UCSD-AML1 (cell line): ENCODE data around the gene ZNRF3.
"Not testable (repeated sequence)": the region's sequence is repeated elsewhere in the genome, so short reads cannot be mapped to it uniquely, and the experiment has no call there.

Experiments
- DNase-seq: peaks from one replicate; lab custom pipeline; 2025; ENCODE audit not compliant: unreplicated experiment; lab: John Stamatoyannopoulos, UW

The ZNRF3 gene

DNA sequence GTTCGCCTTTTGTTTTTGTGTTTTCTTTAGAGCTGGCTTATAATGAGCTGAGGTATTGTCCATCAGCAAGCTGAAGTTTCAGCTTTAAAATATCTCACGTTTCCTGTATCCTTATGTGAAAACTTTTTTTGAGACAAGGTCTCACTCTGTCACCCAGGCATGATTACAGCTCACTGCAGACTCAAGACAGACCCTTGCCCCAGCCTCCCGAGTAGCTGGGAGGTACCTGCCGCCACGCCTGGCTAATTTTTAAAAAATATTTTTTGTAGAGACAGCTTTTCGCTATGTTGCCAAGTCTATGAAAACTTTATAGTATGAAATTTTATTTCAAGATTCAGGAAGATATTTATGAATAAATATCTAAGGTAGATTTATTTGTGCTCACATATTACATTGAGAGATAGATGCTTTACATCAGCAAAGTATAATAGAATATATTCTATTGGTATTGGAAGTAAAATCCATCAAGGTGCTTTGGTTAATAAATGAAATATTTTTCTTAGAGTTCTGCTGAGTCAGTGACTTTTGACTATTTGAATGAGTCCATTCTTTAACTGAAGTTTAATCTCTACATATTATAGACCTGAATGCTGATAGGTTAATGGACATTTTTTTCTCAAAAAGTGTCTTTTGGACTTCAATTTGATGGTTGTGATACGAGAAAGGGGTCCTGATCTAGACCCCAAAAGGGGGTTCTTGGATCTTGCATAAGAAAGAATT lies 199.6 kb downstream of the ZNRF3 start:
- DNase-seq, result no peak

DNA sequence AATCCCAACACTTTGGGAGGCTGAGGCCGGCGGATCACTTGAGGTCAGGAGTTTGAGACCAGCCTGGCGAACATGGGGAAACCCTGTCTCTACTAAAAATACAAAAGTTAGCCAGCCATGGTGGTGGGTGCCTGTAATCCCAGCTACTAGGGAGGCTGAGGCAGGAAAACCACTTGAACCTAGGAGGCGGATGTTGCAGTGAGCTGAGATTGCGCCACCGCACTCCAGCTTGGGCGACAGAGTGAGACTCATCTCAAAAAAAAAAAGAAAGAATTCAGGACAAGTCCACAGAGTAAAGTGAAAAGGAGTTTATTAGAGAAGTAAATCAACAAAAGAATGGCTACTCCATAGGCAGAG lies 200.2 kb downstream of the ZNRF3 start:
- DNase-seq, result not testable (repeated sequence)

DNA sequence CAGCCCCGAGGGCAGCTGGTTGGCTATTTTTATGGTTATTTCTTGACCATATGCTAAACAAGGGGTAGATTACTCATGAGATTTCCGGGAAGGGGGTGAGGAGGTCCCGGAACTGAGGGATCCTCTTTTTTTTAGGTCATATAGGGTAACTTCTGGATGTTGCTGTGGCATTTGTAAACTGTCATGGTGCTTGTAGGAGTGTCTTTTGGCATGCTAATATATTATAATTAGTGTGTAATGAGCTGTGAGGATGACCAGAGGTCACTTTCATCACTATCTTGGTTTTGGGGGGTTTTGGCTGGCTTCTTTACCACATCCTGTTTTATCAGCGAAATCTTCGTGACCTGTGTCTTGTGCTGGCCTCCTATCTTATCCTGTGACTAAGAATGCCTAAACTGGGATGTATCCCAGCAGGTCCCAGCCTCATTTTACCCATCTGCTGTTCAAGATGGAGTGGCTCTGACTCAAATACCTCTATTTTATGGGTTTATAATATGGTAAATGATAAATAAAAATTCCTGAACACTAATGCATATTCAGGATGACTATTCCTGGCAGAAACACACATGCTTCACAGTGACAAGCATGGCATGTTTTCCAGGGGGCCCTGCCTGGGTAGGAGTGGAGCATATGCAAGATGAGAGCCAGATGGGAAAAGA lies 200.7 kb downstream of the ZNRF3 start:
- no peak for DNase-seq

DNA sequence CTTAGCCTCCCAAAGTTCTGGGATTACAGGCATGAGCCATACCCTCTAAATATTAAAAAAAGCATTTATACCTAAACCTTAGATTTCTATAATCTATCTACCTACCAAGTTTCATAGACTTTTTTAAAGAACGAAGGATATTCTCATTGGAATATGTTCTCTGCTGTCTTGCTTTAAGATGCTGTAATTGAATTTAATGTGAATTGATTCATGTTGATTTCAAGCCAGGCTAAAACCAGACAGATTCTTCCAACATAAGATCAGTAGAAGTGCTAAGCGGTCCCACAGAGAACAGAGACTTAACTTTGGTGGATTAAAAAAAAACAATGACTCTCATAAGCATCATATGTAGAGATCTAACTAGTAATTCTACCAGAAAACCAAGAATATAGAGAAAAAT lies 203.6 kb downstream of the ZNRF3 start:
- DNase-seq, result no peak

DNA sequence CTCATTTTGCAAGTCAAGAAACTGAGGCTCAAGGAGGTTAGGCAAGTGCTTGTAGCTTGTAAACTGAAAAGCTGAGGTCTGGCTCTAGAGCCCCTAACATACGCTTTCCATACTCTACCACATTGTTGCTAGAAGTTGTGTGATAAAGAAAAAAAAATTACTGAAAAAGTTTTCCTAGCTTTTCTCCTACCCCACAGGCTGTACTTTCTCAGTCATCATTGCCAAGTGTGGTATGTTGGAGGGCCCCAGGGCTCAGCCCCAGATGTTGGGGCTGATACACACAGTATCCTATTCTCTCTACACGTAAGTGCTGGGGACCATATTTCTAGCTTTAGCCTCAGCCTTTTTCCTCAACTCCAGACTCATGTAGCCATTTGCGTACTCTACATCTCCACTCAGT lies 205.4 kb downstream of the ZNRF3 start:
- no peak for DNase-seq

DNA sequence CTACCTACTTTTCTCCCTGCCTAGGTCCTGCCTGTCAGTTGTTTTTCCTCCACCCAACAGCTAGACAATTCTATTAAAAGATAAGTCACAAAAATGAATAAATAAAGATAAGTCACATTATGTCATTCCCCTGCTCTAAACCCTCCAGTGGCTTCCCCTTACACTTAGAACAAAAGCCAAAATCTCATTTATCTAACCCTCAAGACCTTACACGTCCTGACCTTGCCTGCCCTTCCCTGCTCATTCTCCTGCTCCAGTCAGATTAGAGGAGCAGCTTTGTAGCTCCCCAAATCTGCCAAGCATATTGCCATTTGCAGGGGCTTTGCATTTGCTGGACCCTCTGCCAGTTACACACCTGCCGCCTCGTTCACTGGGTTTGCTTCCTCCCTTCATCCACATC lies 206.1 kb downstream of the ZNRF3 start:
- no peak for DNase-seq

DNA sequence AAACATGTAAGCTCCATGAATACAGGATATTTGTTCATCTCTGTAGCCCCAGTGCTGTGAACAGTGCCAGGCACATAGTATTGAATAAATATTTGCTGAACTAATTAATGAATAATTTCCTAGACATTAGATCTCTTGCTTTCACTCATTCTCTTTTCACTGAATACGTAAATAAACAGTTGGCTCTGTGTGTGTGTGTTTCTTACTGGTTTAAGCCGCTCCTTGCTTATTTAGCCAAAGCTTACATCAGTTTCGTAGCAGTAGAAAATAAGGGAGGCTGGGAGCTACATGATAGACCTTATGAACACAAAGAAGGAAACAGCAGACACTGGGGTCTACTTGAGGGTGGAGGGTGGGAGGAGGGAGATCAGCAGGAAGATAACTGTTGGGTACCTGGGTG lies 206.7 kb downstream of the ZNRF3 start:
- no peak for DNase-seq

DNA sequence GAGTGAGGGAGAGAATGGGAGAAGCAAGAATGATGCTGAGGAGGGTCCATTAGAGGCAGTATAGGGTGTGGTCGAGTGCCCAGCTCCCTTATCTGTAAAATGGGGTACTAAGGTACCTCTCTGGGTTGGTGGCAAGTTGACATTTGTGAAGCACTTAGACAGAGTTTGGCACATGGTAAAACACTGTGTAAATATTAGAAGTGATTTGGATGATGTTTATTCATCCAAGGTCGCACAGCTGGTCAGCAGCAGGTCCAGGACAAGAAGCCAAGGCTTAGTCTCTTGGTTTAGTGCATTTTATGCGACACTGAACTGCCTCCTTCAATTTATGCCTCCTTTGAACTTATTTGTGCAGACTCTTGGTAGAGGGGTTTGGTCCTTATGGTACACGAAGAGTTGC lies 208.9 kb downstream of the ZNRF3 start:
- no peak for DNase-seq

DNA sequence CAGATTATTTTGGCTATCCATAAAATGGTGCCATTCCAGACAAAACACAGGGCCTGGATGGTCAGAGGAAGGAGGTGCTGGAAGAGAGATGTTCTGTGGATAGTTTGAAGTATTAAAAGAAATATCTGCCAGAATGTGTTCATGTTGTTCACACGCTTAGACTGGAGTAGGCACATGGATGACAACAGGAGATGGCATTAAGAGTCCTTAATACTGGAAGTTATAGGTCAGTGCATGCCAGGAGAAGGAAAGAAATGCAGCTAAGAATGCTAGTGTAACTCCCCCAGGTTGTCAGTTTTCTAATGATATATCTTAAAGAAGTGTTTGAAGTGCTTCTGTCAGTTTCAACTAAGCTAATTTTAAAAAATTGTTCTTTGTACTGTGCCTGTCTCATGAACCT lies 209.7 kb downstream of the ZNRF3 start:
- DNase-seq, result no peak

DNA sequence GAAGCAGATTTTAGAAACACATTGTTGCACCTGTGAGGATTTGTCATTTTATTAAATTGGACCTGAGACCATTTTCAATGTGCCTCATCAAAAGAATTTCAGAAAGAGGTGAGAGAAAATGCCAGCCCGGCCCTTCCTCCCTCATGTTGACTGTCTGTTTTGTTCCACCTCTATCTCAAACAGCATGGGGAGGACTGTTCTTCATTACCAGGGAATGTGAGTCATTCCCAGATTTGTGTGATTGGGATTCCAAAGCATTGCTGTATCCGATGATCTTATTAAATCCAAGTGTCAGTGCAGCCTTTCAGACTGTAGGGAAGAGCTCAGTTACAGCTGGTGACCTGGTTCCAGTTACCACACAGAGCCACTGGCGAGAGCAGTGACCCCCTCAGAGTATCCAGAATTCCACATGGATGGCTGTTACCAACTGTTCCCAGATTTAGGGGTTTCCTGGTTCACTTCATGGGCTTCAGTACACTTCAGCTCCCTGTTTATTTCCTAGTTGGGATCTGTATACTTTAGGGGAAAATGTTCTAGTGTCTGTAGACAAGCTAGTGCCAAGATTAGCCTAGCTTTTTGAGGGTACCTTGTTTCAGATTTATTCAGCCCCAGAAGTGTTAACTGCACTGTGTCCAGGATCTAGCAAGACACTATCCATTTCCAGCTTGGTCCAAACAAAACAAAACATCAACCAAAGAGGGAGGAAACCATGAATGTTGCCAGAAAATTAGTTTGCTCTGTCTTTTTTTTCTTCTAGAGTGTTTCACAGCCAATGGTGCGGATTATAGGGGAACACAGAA lies 210.3 kb downstream of the ZNRF3 start:
- no peak for DNase-seq

DNA sequence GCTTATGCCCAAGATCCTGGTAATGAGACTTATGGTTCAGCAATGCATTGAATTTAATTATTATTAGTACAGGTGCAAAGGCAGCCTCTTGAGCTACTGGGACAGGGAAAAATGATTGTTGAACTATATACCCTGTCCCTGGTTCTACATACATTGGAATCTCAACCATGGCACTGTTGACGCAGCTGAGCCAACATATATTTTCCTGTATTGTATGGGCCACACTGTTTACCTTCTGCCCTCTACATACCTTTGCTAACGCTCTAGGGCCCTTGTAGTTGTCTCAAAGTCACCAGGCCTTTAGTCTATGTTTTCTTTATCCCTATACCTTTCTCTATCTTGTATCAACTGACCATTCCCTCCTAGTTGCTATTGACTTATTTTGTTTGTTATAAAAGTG lies 212.1 kb downstream of the ZNRF3 start:
- no peak for DNase-seq

DNA sequence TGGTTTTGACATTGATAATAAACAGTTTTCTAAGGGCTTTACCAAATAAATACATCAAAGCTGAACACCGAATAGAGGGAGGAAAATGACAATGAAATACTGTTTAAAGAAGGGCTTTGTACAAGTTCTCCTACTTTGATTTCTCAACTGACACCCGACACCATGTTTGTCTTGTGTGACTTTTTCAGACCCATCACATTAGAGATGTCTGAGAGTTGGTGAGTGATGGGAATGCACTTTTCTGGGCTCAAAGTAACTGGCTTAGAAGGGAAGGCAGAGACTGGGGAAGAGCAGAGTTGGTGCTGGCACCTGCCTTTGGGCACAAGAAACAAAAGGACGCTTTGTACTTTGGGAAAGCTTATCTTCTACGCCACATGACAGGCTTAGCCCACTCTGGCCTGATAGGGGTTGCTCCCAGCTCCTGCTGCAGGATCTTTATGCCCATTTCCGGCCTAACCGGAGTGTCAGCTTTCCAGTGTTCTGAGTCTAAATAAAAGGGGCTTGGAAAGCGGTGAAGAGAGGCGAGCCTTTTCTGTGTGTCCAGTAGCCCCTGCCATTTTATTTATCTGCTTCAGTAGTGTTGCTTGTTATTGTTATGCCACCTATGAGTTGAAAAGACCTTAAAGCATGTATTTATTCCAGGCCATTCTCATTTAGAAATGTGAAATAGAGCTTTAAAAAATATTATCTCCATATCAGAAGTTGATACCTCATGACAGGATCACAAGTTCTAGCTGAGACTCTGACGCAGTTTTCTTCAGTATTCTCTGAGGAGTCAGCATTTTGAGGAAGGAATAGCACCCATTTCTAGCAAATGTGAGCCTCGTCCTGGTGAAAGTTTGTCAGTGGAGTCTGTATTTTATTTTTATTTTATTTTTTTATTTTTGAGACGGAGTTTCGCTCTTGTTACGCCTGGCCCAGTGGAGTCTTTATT lies 213.6 kb downstream of the ZNRF3 start:
- DNase-seq, result no peak

DNA sequence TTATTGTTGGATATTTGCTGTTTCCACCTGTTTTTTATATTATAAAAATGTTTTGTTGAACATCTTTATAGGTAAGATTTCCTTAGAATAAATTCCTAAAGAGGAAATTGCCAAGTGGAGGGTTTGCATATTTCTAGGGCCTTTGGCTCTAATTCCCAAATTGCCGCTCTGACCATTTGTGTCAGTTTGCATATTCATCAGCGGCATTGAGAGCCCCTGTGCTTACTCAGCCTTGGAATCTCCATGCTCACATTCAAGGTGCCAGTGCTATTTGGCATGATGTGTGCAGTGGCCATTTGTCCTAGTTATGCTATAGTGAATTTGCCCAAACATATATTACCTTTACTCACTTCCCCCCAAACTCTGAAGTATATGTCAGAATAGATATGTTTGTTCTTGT lies 214.9 kb downstream of the ZNRF3 start:
- no peak for DNase-seq

DNA sequence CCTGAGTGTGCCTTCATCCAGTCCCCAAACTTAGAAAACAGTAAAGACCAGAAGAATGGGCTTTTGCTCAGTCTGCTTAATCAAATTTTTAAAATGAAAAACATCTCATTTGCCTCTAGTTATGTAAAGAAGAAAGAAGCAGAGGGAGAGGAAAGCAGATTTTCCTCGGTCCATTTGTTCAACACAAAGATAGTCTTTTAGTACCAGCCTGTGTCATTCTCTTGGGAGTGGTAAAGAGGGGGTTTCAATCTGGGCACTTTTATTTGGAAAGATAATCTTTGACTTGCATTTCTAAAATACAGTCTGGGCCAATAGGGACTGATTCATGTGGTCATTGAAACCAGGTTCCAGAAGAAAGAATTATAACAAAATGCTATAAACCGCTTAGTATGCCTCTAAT lies 218.9 kb downstream of the ZNRF3 start:
- no peak for DNase-seq

DNA sequence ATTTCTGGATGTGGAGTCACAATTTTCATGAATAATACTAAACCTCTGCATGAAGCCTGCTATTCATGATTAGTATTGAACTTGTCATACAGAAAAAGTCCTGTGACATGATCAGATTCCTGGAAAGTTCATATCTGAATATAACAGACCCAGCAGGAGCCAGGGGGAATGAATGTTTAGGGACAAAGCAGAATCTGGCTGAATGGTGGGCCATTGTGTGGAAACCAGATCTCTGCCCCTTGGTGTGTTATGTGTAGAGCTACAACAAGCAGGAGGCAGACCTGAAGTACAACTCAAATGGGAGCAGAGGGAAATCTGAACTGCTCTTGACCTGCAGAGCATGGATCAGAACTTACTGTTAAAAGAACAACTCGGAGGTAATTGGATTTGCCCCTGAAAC lies 219.7 kb downstream of the ZNRF3 start:
- DNase-seq, result no peak

DNA sequence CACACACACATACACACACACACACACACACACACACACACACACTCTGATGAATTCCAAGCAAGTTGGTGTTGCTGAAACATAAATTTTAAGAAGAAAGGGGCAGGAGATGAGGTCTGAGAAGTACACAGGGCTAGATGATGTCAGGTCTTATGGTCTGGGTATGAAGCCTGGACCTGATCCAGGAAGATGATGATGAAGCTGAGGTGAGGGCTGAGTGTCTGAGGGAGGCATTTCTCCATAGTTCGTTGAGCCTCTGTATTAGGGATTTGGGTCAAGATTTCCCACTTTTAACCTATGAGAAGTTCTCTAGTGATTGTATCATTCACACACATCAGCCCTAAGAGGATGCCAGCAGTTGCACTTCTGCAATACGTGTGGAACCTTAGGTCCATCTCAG lies 222.1 kb downstream of the ZNRF3 start:
- no peak for DNase-seq

DNA sequence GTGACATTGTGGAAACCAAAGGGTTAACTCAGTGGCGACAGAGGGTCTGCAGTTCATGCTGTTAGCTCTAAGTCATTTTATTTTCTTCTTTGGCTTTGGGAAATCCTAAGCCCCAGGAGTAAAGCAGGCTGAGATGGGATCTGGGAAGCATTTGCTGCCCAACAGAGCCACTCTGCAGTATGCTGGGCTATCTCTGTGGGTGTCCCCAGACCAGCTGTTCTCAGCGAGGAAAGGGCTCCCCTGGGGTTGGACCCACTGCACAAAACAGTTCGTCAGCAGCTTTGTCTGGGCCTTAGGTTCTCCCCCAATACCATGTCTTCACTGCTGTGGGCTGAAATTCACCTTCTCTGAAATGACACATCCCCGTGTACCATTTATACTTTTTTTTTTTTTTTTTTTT lies 223.5 kb downstream of the ZNRF3 start:
- DNase-seq, result no peak
